ENCODE measurements around the gene CNTNAP5.

Gene CNTNAP5

GRCh38 chr2:124048664-124049063 lies 23.6 kb downstream of the CNTNAP5 start:
- TF ChIP-seq CTCF (IDR thresholded peaks at IDR 0.05; ENCODE audit: insufficient read depth, low read length, missing control alignments), result no peak
- H3K4me3 ChIP-seq (ENCODE audit: low read depth, low read length), result no peak overlapping the region
- ChIA-PET POLR2A (no interaction called here), CTCF (no interaction called here)
- DNase-seq (ENCODE audit: low read depth, low spot score), result no peak

GRCh38 chr2:124049136-124049535 lies 24.0 kb downstream of the CNTNAP5 start:
- ChIA-PET CTCF (no interaction called here), POLR2A (no interaction called here)
- H3K4me3 ChIP-seq (ENCODE audit: low read depth, low read length), result no peak overlapping the region
- no peak for DNase-seq (ENCODE audit: low read depth, low spot score)
- TF ChIP-seq CTCF (IDR thresholded peaks at IDR 0.05; ENCODE audit: insufficient read depth, low read length, missing control alignments), result no peak

- DNase-seq (ENCODE audit: low read depth, low spot score), result no peak
- no peak for TF ChIP-seq CTCF (IDR thresholded peaks at IDR 0.05; ENCODE audit: insufficient read depth, low read length, missing control alignments)
- H3K4me3 ChIP-seq (ENCODE audit: low read depth, low read length), result no peak overlapping the region
- ChIA-PET CTCF (no interaction called here), POLR2A (no interaction called here)
Observed at GRCh38 chr2:124050833-124051497, 25.9 kb downstream of the CNTNAP5 start.

GRCh38 chr2:124053796-124054195 lies 28.7 kb downstream of the CNTNAP5 start:
- no peak for DNase-seq (ENCODE audit: low read depth, low spot score)
- no peak for TF ChIP-seq CTCF (IDR thresholded peaks at IDR 0.05; ENCODE audit: insufficient read depth, low read length, missing control alignments)
- CTCF ChIA-PET, result no interaction called here

GRCh38 chr2:124063596-124063995 lies 38.5 kb downstream of the CNTNAP5 start:
- POLR2A ChIA-PET, result no interaction called here
- no peak for TF ChIP-seq CTCF (IDR thresholded peaks at IDR 0.05; ENCODE audit: insufficient read depth, low read length, missing control alignments)
- H3K4me3 ChIP-seq (ENCODE audit: low read depth, low read length), result no peak overlapping the region
- CTCF ChIA-PET, result no interaction called here
- no peak for DNase-seq (ENCODE audit: low read depth, low spot score)

More at GRCh38 chr2:124053796-124054195, 28.7 kb downstream of the CNTNAP5 start:
- H3K4me3 ChIP-seq (ENCODE audit: low read depth, low read length), result no peak overlapping the region
- POLR2A ChIA-PET, result no interaction called here

GRCh38 chr2:124065636-124066035 lies 40.5 kb downstream of the CNTNAP5 start:
- no peak for DNase-seq (ENCODE audit: low read depth, low spot score)
- no peak for TF ChIP-seq CTCF (IDR thresholded peaks at IDR 0.05; ENCODE audit: insufficient read depth, low read length, missing control alignments)
- H3K4me3 ChIP-seq (ENCODE audit: low read depth, low read length), result no peak overlapping the region
- ChIA-PET POLR2A (no interaction called here), CTCF (no interaction called here)
